ENCODE measurements around the gene SPATA9. TPM values are rescaled to one million over a fixed set of nuclear protein-coding genes. Genes with fewer than 3 reads are reported as not detected.
A peak's percentile ranks its signal among the peaks of the same experiment; 100 is the strongest.

The SPATA9 gene
- total and polyA plus RNA-seq, 9 of the 15 experiments (the other 6 are each of a cell fraction or from before 2014, with no cell fraction given) = 0.16 to 5.5 (median 0.39) TPM; not detected in 3

DNA sequence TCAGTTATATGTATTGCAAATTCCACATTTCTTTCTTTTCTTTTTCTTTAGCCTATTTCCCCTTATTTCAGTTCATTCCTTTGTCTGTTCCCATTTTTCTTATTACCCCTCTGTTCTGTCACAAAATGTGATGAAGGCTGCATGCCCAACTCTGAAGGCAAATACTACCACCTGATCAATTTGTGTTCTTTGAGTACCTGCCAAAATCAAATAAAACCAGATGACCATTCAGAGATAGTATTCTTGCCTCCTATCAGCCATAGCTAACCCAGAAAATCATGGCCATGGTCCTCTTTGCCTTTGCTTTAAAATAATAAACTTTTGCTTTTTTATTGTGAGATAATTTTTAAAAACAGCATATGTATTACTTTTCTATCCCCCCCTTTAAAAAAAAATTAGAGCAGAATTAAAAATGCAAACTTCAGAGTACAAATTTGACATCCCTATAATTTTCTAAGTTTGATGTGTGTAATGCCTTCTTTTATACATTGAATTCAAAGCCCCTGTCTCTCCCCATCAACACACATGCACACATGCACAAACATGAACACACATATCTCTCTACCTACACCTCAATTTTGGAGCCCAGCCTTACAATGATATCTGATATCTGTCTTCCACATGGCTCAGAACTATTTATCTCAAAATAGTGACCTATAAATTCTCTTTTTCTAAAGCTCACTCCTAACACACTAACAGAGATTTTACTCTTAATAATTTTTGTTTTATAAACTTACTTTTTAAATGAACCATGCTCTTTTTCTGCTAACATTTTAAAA lies 32.8 kb downstream of the SPATA9 start (continued):
- no peak for TF ChIP-seq ZNF639 (CRISPR knock-in tag; conservative IDR thresholded peaks at IDR 0.05 in 1 of 2, IDR thresholded peaks at IDR 0.05 in 1 of 2)
- TF ChIP-seq TEAD2 (tag; IDR thresholded peaks at IDR 0.05) = no peak
- TF ChIP-seq, protein P1, sequence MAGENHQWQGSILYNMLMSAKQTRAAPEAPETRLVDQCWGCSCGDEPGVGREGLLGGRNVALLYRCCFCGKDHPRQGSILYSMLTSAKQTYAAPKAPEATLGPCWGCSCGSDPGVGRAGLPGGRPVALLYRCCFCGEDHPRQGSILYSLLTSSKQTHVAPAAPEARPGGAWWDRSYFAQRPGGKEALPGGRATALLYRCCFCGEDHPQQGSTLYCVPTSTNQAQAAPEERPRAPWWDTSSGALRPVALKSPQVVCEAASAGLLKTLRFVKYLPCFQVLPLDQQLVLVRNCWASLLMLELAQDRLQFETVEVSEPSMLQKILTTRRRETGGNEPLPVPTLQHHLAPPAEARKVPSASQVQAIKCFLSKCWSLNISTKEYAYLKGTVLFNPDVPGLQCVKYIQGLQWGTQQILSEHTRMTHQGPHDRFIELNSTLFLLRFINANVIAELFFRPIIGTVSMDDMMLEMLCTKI (IDR thresholded peaks at IDR 0.05; ENCODE audit: partially characterized antibody) = no peak
- TF ChIP-seq CBFA2T3 (IDR thresholded peaks at IDR 0.05) = peak; percentile 49; the same call in 1 of the 2 replicates
- no peak for TF ChIP-seq TCF7 (IDR thresholded peaks at IDR 0.05; ENCODE audit: borderline replicate concordance)
- no peak for TF ChIP-seq ZNF354B (CRISPR knock-in tag; IDR thresholded peaks at IDR 0.05)
- no peak for TF ChIP-seq CREB3L1 (IDR thresholded peaks at IDR 0.05; ENCODE audit: borderline replicate concordance, low read depth)
- TF ChIP-seq NFE2 (IDR thresholded peaks at IDR 0.05; ENCODE audit: low read depth) = no peak
- no peak for TF ChIP-seq SNIP1 (IDR thresholded peaks at IDR 0.05; ENCODE audit: low read depth)
- no peak for TF ChIP-seq ELK1 (CRISPR knock-in tag; IDR thresholded peaks at IDR 0.05)
- TF ChIP-seq ZNF696 (CRISPR knock-in tag; conservative IDR thresholded peaks at IDR 0.05) = no peak
- no peak for TF ChIP-seq DNMT1 (IDR thresholded peaks at IDR 0.05)
- TF ChIP-seq POLR2AphosphoS5 (IDR thresholded peaks at IDR 0.05; ENCODE audit: control insufficient read depth, insufficient read depth, low read depth, low read length) = no peak
